ENCODE data around the gene SIK1. TPM values are rescaled to one million over a fixed set of nuclear protein-coding genes. Genes with fewer than 3 reads are reported as not detected.

SIK1 gene
- total RNA-seq: 0.17 TPM in 1 of 2 replicates, not detected in the other

DNA sequence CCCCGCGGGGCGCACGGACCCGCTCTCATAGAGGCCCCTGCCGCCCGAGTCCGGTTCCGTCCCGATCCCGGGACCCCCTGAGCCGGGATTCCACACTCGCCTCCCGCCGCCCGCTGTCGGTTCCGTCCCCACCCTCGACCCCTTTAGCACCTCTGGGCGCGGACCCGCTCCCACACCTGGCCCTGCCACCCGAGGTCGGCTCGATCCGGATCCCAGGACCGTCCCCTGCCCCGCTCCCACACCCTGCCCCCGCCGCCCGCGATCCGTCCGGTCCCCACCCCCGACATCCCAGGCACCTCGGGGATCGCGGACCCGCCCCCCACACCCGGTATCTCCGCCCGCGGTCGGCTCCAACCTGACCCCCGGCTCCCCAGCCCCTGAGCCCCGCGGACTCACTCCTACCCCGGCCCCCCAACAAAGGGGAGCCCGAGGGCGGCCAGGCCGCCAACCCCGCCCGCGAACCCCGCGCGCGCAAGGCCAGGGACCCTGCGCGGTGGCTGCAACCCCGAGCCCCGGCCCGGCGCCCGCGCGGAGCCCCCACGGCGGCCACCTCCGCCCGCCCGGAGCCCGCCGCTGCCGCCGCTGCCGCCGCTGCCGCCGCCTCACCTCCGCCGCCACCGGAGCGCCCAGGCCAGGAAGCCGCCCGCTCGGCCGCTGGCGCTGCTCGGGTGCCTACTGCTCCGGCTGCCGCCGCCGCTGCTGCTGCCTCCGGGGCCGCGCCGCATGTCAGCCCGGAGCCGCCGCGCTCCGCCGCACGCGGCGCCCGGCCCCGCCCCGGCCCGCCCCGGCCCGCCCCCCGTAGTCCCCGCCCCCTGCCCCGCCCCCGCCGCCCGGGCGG, at the start of gene SIK1:
Gene SIK1 (minus strand): TSS at position 728 of the 838 bp plus-strand sequence. CDS start 953 bp downstream, outside the sequence.

Other genes starting within 250 kb of the SIK1 start
- 0.34 and 0.45 TPM in 2 replicates for gene HSF2BP, start 232.4 kb upstream of the SIK1 start, total RNA-seq
- 24.5 and 26.2 TPM in 2 replicates for gene RRP1B, start 232.4 kb upstream of the SIK1 start, total RNA-seq